ENCODE measurements around the gene JOSD2. TPM values are rescaled to one million over a fixed set of nuclear protein-coding genes. Genes with fewer than 3 reads are reported as not detected.
A peak's percentile ranks its signal among the peaks of the same experiment; 100 is the strongest.

JOSD2 gene
- total RNA-seq, 1 donor, result 22.8 TPM

DNA sequence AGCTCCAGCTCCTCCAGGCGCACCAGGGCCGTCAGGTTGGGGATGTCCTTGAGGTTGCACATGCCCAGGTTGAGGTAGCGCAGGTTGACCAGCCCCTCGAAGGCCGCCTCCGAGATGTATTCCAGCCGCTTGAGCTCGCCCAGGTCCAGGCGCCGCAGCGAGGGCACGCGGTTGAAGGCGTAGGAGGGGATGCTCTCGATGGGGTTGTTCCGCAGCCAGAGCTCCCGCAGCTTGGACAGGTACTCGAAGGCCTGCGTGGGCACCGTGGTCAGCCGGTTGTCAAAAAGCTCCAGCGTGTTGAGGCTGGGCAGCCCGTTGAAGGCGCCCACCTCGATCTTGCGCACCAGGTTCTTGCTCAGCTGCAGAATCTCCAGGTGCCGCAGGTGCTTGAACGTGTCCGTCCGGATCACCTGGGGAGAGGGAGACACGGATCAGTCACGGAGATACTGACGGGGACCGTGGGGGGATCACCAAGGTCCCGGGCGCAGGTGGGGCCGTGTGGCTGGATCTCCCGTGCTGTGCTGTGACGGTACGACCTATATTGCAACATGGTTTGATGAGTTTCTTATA lies 8.1 kb upstream of the JOSD2 start:
- H3K9me3 ChIP-seq (ENCODE audit: low read depth, low read length), result no peaks in the 10 kb centered on the region
- H3K27me3 ChIP-seq (ENCODE audit: insufficient read depth, low read length), result no peaks in the 10 kb centered on the region
- H3K4me2 ChIP-seq (ENCODE audit: insufficient read depth, low read length), result no peak overlapping the region
- DNase-seq (ENCODE audit: insufficient read length, low spot score, missing footprints), result peak; percentile 72
- TF ChIP-seq CTCF (IDR thresholded peaks at IDR 0.05; ENCODE audit: extremely low read depth, low read depth, low read length), result no peak
- no peaks in the 10 kb centered on the region for H3K4me1 ChIP-seq (ENCODE audit: insufficient read depth, low read length)
- no peaks in the 10 kb centered on the region for H3K79me2 ChIP-seq (ENCODE audit: insufficient read depth, low read length)
- H3K27ac ChIP-seq (ENCODE audit: low read depth, low read length), result no peak overlapping the region
- H3K36me3 ChIP-seq (ENCODE audit: insufficient read depth, low read length), result no peaks in the 10 kb centered on the region
- no peaks in the 10 kb centered on the region for H4K20me1 ChIP-seq (ENCODE audit: insufficient read depth, low read length)
- no peak overlapping the region for H2AFZ ChIP-seq (ENCODE audit: low read length)
- no peak overlapping the region for H3K4me3 ChIP-seq (ENCODE audit: insufficient read depth, low read length)

DNA sequence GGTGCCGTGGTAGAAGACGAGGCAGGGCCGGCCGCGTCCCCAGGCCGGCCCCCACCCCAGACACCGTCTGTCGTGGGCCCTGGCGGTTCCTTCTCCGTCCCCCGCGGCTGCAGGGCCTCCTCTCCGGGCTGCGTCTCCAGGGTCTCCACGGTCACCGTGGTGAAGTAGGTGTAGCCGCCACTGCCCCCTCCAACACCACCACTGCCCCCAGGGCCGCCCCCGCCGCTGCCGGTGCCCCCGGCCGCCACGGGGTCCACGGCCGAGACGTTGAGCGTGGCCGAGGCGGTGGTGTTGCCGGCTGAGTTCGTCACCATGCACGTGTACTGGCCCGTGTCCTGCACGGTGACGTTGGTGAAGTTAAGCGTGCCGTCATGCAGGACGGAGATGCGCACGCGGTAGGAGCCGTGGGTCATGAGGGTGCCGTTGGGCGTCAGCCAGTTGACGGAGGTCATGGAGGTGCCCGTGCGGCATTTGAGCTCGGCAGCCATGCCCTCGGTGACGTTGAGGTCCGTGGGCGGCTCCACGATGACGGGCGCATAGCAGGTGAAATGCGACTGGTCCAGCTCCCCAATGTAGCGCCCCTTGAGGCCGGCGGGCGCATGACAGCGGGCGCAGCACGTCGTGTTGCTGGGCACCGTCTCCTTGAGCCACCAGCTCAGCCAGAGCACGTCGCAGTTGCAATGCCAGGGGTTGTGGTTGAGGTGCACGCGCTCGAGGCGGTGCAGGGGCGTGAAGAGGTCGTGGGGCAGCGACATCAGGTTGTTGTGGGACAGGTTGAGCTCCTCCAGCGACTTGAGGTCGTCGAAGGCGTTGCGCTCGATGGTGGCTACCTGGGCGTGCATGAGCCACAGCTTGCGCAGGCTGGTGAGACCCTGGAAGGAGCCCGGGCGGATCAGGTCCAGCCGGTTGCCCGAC lies 7.4 kb upstream of the JOSD2 start:
- H3K27ac ChIP-seq (ENCODE audit: low read depth, low read length), result no peak overlapping the region
- DNase-seq (ENCODE audit: insufficient read length, low spot score, missing footprints), result peak; percentile 80
- H3K4me3 ChIP-seq (ENCODE audit: insufficient read depth, low read length), result no peak overlapping the region
- no peaks in the 10 kb centered on the region for H3K4me1 ChIP-seq (ENCODE audit: insufficient read depth, low read length)
- H2AFZ ChIP-seq (ENCODE audit: low read length), result no peak overlapping the region
- H3K79me2 ChIP-seq (ENCODE audit: insufficient read depth, low read length), result no peaks in the 10 kb centered on the region
- H3K27me3 ChIP-seq (ENCODE audit: insufficient read depth, low read length), result no peaks in the 10 kb centered on the region
- no peaks in the 10 kb centered on the region for H3K36me3 ChIP-seq (ENCODE audit: insufficient read depth, low read length)
- TF ChIP-seq CTCF (IDR thresholded peaks at IDR 0.05; ENCODE audit: extremely low read depth, low read depth, low read length), result no peak
- H3K4me2 ChIP-seq (ENCODE audit: insufficient read depth, low read length), result no peak overlapping the region
- no peaks in the 10 kb centered on the region for H4K20me1 ChIP-seq (ENCODE audit: insufficient read depth, low read length)
- H3K9me3 ChIP-seq (ENCODE audit: low read depth, low read length), result no peaks in the 10 kb centered on the region

DNA sequence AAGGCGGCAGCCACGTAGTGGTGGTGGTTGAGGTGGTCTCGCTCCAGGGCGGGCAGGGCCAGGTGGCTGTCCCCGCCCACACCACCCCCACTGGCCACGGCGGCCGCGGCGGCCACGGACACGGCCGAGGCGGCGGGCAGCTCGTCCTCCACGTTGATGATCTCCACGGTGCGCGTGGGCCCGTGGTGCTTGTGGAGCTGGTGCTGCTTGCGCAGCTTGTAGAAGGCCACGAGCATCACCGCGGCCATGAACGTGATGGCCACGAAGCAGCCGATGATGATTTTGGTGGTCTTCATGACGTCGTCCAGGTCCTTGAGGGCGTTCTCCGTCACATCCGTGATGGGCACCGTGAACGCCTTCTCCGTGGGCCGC lies 6.7 kb upstream of the JOSD2 start:
- no peak for TF ChIP-seq CTCF (IDR thresholded peaks at IDR 0.05; ENCODE audit: extremely low read depth, low read depth, low read length)
- Histone ChIP-seq H3K9me3 (ENCODE audit: low read depth, low read length) (no peaks in the 10 kb centered on the region), H3K4me1 (ENCODE audit: insufficient read depth, low read length) (no peaks in the 10 kb centered on the region)

DNA sequence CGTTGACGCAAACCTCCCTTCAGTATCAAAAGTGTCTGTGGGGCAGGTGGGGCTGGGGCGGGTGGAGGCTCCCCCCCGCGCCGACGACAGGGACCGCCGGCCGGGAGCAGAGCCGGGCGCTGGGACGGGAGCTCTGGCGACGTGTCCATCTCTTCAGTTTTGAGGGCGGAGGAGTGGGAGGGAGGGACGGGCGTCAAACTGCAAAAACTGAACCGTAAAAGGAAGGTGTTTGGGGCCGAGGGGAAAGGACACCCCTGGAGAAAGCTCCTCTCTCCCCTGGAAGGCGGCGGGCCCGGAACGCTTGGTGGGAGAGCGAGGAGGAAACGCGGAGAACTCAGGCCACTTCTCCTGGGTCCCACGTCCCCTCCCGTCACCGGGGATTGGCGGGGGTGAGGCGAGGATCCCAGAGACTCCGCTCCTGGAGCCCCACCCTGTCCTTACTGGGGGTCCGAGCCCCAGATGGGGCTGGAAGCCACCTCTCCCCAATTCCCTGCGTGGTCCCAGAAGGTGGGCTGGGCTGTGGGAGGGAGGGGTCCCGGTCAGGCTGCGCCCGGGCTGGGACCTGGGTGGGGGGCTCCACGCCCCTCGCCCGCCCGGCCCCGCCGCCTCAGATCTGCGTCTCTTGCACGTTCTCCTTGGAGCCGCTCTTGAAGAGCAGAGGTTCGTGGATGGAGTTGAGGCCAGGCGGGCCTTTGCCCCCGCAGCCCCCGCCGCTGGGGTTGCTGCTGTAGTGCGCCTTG lies 6.1 kb upstream of the JOSD2 start:
- Histone ChIP-seq H2AFZ (ENCODE audit: low read length) (no peak overlapping the region), H3K36me3 (ENCODE audit: insufficient read depth, low read length) (no peaks in the 10 kb centered on the region), H3K4me3 (ENCODE audit: insufficient read depth, low read length) (no peak overlapping the region), H3K4me1 (ENCODE audit: insufficient read depth, low read length) (no peaks in the 10 kb centered on the region), H3K9me3 (ENCODE audit: low read depth, low read length) (no peaks in the 10 kb centered on the region), H3K27me3 (ENCODE audit: insufficient read depth, low read length) (no peaks in the 10 kb centered on the region), H3K79me2 (ENCODE audit: insufficient read depth, low read length) (no peaks in the 10 kb centered on the region), H3K4me2 (ENCODE audit: insufficient read depth, low read length) (no peak overlapping the region), H4K20me1 (ENCODE audit: insufficient read depth, low read length) (no peaks in the 10 kb centered on the region), H3K27ac (ENCODE audit: low read depth, low read length) (no peak overlapping the region)
- TF ChIP-seq CTCF (IDR thresholded peaks at IDR 0.05; ENCODE audit: extremely low read depth, low read depth, low read length), result no peak
- DNase-seq (ENCODE audit: insufficient read length, low spot score, missing footprints), result peak; percentile 76

More for the DNA sequence above, 6.7 kb upstream of the JOSD2 start:
- Histone ChIP-seq H3K79me2 (ENCODE audit: insufficient read depth, low read length) (no peaks in the 10 kb centered on the region), H3K36me3 (ENCODE audit: insufficient read depth, low read length) (no peaks in the 10 kb centered on the region), H3K27me3 (ENCODE audit: insufficient read depth, low read length) (no peaks in the 10 kb centered on the region), H4K20me1 (ENCODE audit: insufficient read depth, low read length) (no peaks in the 10 kb centered on the region), H3K4me2 (ENCODE audit: insufficient read depth, low read length) (no peak overlapping the region), H3K27ac (ENCODE audit: low read depth, low read length) (no peak overlapping the region), H3K4me3 (ENCODE audit: insufficient read depth, low read length) (no peak overlapping the region), H2AFZ (ENCODE audit: low read length) (no peak overlapping the region)
- DNase-seq (ENCODE audit: insufficient read length, low spot score, missing footprints), result no peak

Data from osteoblast (primary cell).